HL-60/S4 treated with retinoic acid at 250 ng/mL for 4 days and 3 days (cell line): ENCODE results near the gene LILRB3.
"Not testable (repeated sequence)": the region's sequence is repeated elsewhere in the genome, so short reads cannot be mapped to it uniquely, and the experiment has no call there.

ENCODE experiments used
- in situ Hi-C: fragments of 300-500 bp; cut with MboI; formaldehyde crosslinking; loops from 2 replicates; pipeline ENCODE4 v1.7.0; 2022; ENCODE audit warnings: low sequenced_read_pairs

Gene LILRB3

GRCh38 chr19:54222474-54223276 lies at the start of gene LILRB3:
Gene LILRB3, minus strand, starts transcription at chr19:54223007. Its CDS starts 31 bp downstream, at chr19:54222976.
- in situ Hi-C loops, result not testable (repeated sequence)

DNA sequence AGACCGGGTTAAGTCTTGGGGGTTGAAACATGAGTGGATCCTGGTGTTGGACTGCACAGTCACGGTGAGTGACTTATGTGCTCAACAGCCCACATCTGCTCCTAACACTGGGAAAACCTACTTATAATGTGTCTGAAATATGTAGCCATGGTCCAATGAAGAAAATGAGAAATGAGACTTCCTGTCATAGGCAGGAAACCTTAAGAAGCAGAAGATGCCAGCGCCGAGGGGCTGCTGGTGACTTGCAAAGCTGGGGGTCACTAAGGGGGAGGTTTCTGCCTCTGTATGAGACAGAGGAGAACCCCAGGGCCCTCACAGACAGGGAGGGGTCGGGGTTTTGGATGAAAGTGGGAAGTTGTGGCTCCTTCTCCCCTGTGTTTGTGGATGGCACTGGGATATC lies 49.4 kb upstream of the LILRB3 start:
- in situ Hi-C loops, result not testable (repeated sequence)

- in situ Hi-C loops, result not testable (repeated sequence)
Measured at GRCh38 chr19:54271587-54271986, 48.8 kb upstream of the LILRB3 start.

DNA sequence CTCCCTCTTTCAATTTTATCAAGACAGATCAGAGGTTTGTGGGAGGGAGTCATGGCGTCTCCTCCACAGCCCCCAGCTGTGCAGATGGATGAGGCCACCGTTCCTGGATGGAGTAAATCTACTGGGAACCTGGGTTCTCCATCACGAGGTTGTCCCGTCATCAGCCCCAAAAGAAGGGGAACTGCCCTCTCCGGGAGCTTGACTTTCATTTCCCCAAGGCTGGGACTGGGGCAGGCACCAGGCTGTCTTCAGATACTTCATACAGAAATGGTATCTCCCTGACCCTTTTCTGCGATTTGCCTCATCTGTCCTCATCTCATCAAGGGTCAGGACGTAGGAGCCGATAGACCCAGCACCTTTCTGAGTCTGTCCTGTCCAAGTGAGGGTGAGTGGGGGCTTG lies 48.3 kb upstream of the LILRB3 start:
- in situ Hi-C loops, result no loop called here

GRCh38 chr19:54268936-54269335 lies 46.1 kb upstream of the LILRB3 start:
- in situ Hi-C loops, result no loop called here

GRCh38 chr19:54266133-54266532 lies 43.3 kb upstream of the LILRB3 start:
- in situ Hi-C loops, result no loop called here

DNA sequence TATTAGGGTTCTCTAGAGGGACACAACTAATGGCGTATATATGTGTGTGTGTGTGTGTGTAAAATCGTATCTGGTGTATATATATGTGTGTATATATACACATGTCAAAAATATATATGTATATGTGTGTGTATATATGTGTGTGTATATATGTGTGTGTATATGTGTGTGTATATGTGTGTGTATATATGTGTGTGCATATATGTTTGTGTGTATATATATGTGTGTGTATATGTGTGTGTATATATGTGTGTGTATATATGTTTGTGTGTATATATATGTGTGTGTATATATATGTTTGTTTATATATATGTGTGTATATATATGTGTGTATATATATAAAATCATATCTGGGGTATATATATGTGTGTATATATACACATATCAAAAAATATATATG lies 39.7 kb upstream of the LILRB3 start:
- in situ Hi-C loops, result no loop called here

DNA sequence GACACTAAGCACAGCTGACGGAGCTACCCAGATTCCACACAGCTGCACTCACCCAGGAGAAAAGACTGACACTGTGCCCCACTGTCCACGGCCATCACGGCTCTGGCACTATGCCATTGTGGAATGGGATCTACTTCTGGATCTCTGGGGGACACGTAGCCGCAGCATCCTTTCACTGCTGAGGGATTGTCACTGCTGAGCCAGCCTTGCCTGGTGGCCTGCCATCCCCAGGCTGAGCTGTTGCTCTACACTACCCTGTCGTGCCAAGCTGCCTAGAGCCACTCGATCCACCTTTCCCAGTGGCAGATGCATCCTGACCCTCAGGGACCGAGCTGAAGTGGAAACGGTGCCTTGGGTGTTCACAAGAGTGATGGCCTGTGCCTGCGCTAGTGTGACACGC lies 39.3 kb upstream of the LILRB3 start:
- in situ Hi-C loops, result no loop called here

GRCh38 chr19:54257116-54257480 lies 34.3 kb upstream of the LILRB3 start, which contains the start of gene LILRB5:
Gene LILRB5, minus strand, starts transcription at chr19:54257273. Its CDS starts 80 bp downstream, at chr19:54257193.
- in situ Hi-C loops, result no loop called here

DNA sequence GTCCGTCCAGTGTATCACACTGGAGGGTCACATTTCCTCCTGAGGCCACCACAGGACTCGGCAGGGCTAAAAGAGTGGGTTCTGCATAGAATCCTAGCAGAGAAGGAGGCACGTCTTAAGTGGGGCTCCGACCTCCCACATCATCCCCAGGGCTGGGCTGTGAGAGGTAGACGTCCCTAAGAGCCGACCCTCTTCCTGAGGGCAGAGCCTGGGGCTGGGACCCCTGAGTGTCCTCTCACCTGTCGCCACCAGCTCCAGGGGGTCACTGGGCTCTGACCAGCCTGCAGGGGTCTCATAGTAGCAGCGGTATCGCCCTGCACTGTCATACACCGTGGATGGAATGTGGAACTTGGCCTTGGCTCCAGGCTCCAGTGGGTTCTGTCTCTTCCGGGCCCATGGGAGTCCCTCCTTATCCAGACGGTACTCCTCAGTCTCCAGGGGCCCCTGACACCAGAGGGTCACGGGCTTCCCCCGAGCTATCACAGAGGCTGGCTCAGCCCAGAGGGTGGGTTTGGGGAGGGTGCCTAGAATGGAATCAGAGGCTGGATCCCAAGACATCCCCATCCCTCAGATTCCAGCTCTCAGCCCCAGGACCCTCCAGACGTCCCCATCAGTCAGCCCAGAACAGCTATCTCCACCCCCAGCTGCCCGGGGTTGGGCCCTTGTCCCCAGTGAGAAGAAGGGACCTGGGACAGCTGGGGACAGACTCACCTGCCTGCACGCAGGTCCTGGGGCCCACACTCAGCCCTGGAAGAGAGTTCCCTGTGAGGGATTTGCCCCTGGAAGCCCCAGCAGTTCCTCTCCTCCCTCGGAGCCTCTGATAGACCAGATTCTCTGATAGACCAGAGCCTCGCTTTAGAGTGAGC lies 33.7 kb upstream of the LILRB3 start:
- in situ Hi-C loops, result no loop called here

- in situ Hi-C loops, result no loop called here
Measured at GRCh38 chr19:54255105-54255775, 32.4 kb upstream of the LILRB3 start.

DNA sequence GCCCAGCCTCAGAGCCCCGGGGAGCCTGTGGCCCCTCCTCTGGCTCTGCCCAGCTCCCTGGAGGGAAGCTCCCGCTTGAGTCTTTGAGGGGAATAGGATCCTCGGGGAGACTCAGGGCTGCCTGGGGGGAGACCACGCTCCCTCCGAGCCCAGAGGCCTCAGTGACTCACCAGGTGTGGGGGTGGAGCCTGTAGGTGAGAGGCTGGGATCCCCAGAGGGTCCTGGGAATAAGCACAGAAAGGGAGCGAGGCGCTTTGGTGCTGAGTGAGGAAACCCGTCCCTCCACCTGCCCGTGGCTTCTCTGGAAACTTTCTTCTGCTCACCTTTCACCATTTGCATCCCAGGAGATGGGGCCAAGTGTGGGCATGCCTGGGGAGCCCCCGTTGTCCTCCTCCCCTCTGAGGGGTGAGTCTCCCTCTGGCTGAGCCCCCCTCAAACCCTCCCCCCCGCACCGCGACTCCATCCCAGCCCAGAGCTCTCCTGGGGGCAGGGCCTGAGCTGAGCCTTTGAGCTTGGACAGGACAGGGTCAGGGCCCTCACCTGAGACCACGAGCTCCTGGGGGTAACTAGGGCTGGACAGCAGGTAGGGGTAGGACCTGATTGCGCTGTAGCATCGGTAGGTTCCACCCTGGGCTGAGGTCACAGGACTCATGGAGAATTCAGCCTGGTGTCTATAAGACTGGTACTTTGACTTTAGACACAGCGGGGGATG lies 31.5 kb upstream of the LILRB3 start:
- in situ Hi-C loops, result no loop called here

DNA sequence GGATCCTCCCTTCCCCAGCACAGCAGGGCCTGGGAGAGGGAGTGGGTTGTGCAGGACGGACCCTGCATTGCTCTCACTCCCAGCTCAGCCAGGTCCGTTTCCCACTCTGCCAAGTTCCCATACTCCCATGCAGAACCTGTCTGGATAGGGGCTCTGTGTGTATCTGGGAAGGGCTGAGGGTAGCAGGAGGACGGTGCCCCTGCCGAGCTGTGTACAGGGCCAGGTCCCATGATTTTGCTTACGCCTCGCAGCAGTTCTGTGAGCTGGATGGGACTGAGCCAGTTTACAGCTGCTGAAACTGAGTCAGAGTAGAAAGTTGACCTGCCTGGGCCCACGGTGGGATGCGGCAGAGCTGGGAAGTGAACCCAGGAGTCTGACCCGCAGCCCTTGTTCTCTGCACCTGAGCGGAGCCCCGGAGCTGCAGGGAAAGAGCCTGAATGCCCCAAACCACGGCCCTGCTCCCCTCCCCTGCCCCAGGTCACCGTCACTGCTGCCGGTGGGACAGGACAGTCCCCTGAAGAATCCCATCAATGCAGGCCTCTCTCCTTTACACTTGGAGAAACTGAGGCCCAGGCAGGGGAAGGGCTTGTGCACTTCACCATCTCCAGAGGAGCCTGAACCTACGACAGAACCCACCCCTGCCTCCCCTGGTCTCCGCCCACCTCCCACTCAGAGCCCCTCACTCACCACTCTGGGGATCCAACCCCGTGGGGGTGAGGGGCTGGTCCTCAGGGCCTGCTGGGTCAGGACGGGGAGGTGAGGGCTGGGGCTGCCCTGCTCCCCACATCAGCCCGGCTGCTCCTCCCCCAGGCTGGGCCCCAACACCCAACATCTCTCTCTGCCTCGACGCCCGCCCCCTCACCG lies 30.8 kb upstream of the LILRB3 start:
- in situ Hi-C loops, result no loop called here

DNA sequence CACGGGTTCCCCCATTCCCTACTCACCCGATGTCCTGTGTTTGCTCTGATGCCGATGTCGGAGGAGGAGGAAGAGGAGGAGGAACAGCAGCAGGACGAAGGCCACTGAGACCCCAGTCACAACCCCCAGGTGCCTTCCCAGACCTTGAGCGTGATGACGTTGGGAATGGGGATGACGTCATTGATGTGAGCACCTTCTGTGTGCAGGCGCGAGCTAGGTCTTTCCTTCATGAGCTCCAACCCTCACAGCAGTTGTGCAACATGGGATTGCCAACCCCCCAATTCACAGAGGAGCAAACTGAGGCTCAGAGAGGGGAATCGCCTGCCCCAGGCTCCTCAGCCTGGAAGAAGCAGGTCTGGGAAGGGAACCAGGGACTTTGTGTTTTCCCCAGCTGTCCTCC lies 30.0 kb upstream of the LILRB3 start:
- in situ Hi-C loops, result no loop called here

DNA sequence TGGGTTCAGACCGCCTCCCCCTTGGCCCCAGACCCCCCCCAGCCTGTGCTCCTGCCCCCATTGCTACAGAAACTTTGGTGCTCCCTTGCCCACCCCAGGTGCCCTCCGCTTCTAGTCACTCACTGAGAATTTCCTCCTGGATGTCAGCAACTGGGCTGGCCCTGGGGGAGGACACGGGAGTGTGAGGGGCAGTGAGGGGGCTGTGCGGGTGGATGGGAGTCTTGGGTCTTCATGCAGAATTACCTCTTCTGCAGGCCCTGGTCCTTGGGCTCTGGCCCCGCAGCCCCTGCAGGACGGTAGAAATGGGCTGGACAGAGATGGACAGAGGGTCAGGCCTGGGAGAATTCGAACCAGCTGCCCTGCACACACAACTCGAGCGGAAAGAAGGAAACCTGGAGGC lies 29.4 kb upstream of the LILRB3 start:
- in situ Hi-C loops, result no loop called here

DNA sequence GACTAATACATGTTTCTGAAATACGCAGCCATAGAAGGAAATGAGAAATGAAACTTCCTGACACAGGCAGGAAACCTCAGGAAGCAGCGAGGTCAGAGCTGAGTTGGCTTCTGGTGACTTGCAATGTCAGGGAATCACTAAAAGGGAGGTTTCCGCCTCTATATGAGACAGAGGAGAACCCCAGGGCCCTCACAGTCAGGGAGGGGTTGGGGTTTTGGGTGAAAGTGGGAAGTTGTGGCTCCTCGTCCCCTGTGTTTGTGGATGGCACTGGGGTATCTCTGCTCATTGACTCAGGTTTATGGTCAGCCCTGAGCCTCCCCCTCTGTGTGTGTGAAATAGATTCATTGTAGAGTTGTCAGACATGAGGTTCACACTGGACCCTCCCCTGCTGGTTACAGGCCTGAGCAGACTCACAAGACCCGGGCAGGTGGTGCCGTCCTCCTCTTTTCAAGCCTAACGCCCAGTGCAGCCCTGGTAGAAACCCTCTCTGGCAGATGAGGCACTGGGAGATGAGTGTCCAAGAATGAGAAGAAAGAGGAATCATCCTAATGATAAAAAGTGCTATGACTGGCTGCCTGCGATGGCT lies 25.3 kb upstream of the LILRB3 start:
- in situ Hi-C loops, result no loop called here

- in situ Hi-C loops, result no loop called here
Measured at GRCh38 chr19:54247106-54247930, 24.5 kb upstream of the LILRB3 start.

DNA sequence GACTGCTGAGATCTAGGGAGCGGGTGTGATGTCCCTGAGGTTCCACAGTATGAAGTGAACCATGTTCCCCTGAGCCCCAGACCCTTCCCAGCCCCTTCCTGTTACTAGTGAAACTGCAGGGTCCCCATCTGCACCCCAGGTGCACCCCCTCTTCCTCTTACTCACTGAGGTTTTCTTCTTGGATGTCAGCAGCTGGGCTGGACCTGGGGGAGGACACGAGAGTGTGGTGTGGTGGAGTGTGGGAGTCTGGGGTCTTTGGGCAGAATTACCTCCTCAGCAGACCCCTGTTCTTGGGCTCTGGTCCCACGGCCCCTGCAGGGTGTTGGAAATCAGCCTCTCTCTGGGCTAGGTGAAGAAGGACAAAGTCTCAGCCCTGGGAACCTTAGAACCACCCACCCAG lies 23.1 kb upstream of the LILRB3 start:
- in situ Hi-C loops, result no loop called here

- in situ Hi-C loops, result not testable (repeated sequence)
Measured at GRCh38 chr19:54243809-54244208, 21.0 kb upstream of the LILRB3 start.
